Left lung (tissue), 10 donors: ENCODE measurements around the gene PRXL2B. TPM values are rescaled to one million over a fixed set of nuclear protein-coding genes. Genes with fewer than 3 reads are reported as not detected.
"Not testable (repeated sequence)": the region's sequence is repeated elsewhere in the genome, so short reads cannot be mapped to it uniquely, and the experiment has no call there.

Experiments
- ATAC-seq: fragments of 200-7000 bp; cut with Tn5 transposase; one replicate; pipeline ENCODE4 v1.9.1; 2020; ENCODE audit warnings: moderate library complexity
- DNase-seq, 4 donors: peaks; one replicate each; pipeline ENCODE4 v3.0.0-alpha.2; 2013 to 2020
- H3K27ac ChIP-seq, 2 donors: fragments of 200-600 bp; sonication (generic) in 1 of 2; one replicate each; pipeline versions ENCODE4 v1.5.0 to v1.8.0; 2020 to 2021
- H3K27me3 ChIP-seq, 2 donors: fragments of 200-600 bp; sonication (generic) in 1 of 2; one replicate each; pipeline versions ENCODE4 v1.5.0 to v1.8.0; 2020 to 2021
- H3K36me3 ChIP-seq, 2 donors: fragments of 200-600 bp; sonication (generic) in 1 of 2; one replicate each; pipeline versions ENCODE4 v1.5.0 to v1.8.0; 2020 to 2021
- H3K4me1 ChIP-seq, 2 donors: fragments of 200-600 bp; one replicate each; pipeline ENCODE4 v1.8.0; 2021
- H3K4me3 ChIP-seq, 2 donors: fragments of 200-600 bp; sonication (generic) in 1 of 2; one replicate each; pipeline versions ENCODE4 v1.5.0 to v1.8.0; 2020 to 2021; ENCODE audit warnings: mild to moderate bottlenecking in 1 of 2
- H3K9me3 ChIP-seq, 2 donors: fragments of 200-600 bp; sonication (generic) in 1 of 2; one replicate each; pipeline versions ENCODE4 v1.5.0 to v1.8.0; 2020 to 2021
- CTCF ChIP-seq, 2 donors: fragments of 200-600 bp; sonication (generic) in 1 of 2; IDR thresholded peaks; one replicate each; pipeline versions ENCODE4 v1.5.0 to v1.8.0; 2021; ENCODE audit warnings: antibody characterized with exemption in 2 of 2
- intact Hi-C, 2 donors: fragments of 100-400 bp; cut with DNase I; formaldehyde crosslinking; loops; one replicate each; pipeline versions ENCODE4 v1.11.2 to v1.14.2; 2022
- polyA plus RNA-seq, 6 donors: library from polyadenylated mRNA; unstranded; fragments of 120-200 nt; gene quantifications; one replicate each; pipeline ENCODE4 v1.2.1, GENCODE V29; 2013; ENCODE audit not compliant: insufficient read length in 6 of 6
- total RNA-seq, 2 donors: library from RNA; stranded (reverse); fragmentation: NEBNext Ultra II Directional; extraction: Animal tissue kit (Norgen Biotek cat#: 25700); gene quantifications; one replicate each; pipeline ENCODE4 v1.2.1, GENCODE V29; 2021
- donor health status: DM: no; HTN: yes; CAD: no.
- donor health status: DM: no; HTN: no; CAD: no.

PRXL2B gene
- total and polyA plus RNA-seq, 8 donors: 33.2 to 62.5 (median 45.4) TPM

GRCh38 chr1:2551544-2551943 lies 35.0 kb upstream of the PRXL2B start:
- TF ChIP-seq CTCF (IDR thresholded peaks at IDR 0.05): peak in 1 of 2 donors; percentile 12
- ATAC-seq, intact Hi-C loops, DNase-seq, H3K9me3 ChIP-seq, H3K27me3 ChIP-seq, H3K36me3 ChIP-seq: not testable (repeated sequence)
- Histone ChIP-seq H3K27ac (peak overlapping the region in 1 of 2 donors; percentile 18), H3K4me1 (peaks cover 27 to 59% of the 10 kb centered on the region in 2 donors), H3K4me3 (peak overlapping the region in 1 of 2 donors; percentile 24)

- ATAC-seq (no peak), DNase-seq (no peak)
- Histone ChIP-seq H3K9me3 (no peaks in the 10 kb centered on the region), H3K27me3 (no peaks in the 10 kb centered on the region), H3K36me3 (no peaks in the 10 kb centered on the region), H3K4me3 (no peak overlapping the region), H3K27ac (no peak overlapping the region), H3K4me1 (peaks cover 24 to 59% of the 10 kb centered on the region in 2 donors)
- TF ChIP-seq CTCF (IDR thresholded peaks at IDR 0.05): no peak
- intact Hi-C loops: no loop called here
Measured at GRCh38 chr1:2552189-2552588, 34.4 kb upstream of the PRXL2B start.

- H3K27me3 ChIP-seq, H3K36me3 ChIP-seq, ATAC-seq, H3K27ac ChIP-seq, H3K4me3 ChIP-seq, H3K9me3 ChIP-seq, intact Hi-C loops, DNase-seq: not testable (repeated sequence)
- H3K4me1 ChIP-seq: peaks cover 22 to 59% of the 10 kb centered on the region in 2 donors
Measured at GRCh38 chr1:2553076-2553475, 33.5 kb upstream of the PRXL2B start.

- intact Hi-C loops: no loop called here
- Histone ChIP-seq H3K27me3 (no peaks in the 10 kb centered on the region), H3K4me1 (peaks cover 14 to 59% of the 10 kb centered on the region in 2 donors), H3K4me3 (no peak overlapping the region), H3K9me3 (no peaks in the 10 kb centered on the region), H3K36me3 (peaks cover 0 to 15% of the 10 kb centered on the region in 2 donors), H3K27ac (no peak overlapping the region)
- ATAC-seq (no peak), DNase-seq (peak in 1 of 4 donors; percentile 54)
- TF ChIP-seq CTCF (IDR thresholded peaks at IDR 0.05): no peak
Measured at GRCh38 chr1:2553871-2554620, 32.5 kb upstream of the PRXL2B start.

GRCh38 chr1:2554621-2555387 lies 31.8 kb upstream of the PRXL2B start:
- Histone ChIP-seq H3K27ac (peak overlapping the region; percentile 94 to 98), H3K4me3 (peak overlapping the region in 1 of 2 donors; percentile 77)
- DNase-seq: peak in 2 of 4 donors; percentile 53 to 82

More at GRCh38 chr1:2554621-2555387, 31.8 kb upstream of the PRXL2B start:
- Histone ChIP-seq H3K4me1 (peaks cover 12 to 59% of the 10 kb centered on the region in 2 donors), H3K27me3 (no peaks in the 10 kb centered on the region), H3K9me3 (no peaks in the 10 kb centered on the region), H3K36me3 (peaks cover 0 to 23% of the 10 kb centered on the region in 2 donors)
- ATAC-seq: peak; percentile 6
- intact Hi-C loops: no loop called here
- peak; percentile 30 to 38 for TF ChIP-seq CTCF (IDR thresholded peaks at IDR 0.05)
